HEK293 (cell line): ENCODE data around the gene LDHD.

Experiments
- CTCF ChIA-PET: fragments of 350-600 bp; formaldehyde crosslinking; extraction: SDS; loops from one replicate; lab custom pipeline; 2021; ENCODE audit warnings: antibody characterized with exemption; lab: Yijun Ruan, JAX
- POLR2A ChIA-PET: fragments of 300-600 bp; formaldehyde crosslinking; extraction: SDS; loops from one replicate; lab custom pipeline; 2020; ENCODE audit warnings: antibody characterized with exemption, inconsistent platforms; lab: Yijun Ruan, JAX
- H3K27ac ChIP-seq: fragments of 200-500 bp; sonication (Bioruptor generic); 2 replicates; pipeline ENCODE4 v1.5.1; 2014; ENCODE audit warnings: low read depth, low read length, control low read depth, inconsistent platforms; ENCODE audit errors: extremely low read depth
- H3K36me3 ChIP-seq, 2 experiments: fragments of 200-500 bp in 1 of 2; sonication (Bioruptor generic) in 1 of 2; 1 replicate in 1 of 2; 2 replicates in 1 of 2; pipeline ENCODE4 v1.5.1; 2014 to 2017; ENCODE audit warnings: inconsistent platforms in 2 of 2, low read length in 2 of 2; ENCODE audit not compliant: control insufficient read depth in 2 of 2, insufficient read depth in 1 of 2
- H3K4me1 ChIP-seq: fragments of 200-500 bp; sonication (Bioruptor generic); 2 replicates; pipeline ENCODE4 v1.5.1; 2014; ENCODE audit warnings: mild to moderate bottlenecking, low read length, inconsistent platforms; ENCODE audit not compliant: control insufficient read depth, insufficient read depth
- H3K4me3 ChIP-seq: 2 replicates; pipeline ENCODE4 v1.5.1; 2011; ENCODE audit warnings: low read depth, mild to moderate bottlenecking, control low read depth, low read length, moderate library complexity
- H3K9me3 ChIP-seq: fragments of 200-500 bp; sonication (Bioruptor generic); 2 replicates; pipeline ENCODE4 v1.5.1; 2014; ENCODE audit warnings: low read depth, low read length, inconsistent platforms; ENCODE audit not compliant: control insufficient read depth, insufficient read depth
- KLF1 ChIP-seq: fragments of 450-650 bp; formaldehyde crosslinking; IDR thresholded peaks from 2 replicates; pipeline ENCODE4 v1.5.1; 2016; ENCODE audit warnings: missing biosample characterization, missing genetic modification characterization
- ZBTB7A ChIP-seq: fragments of 450-650 bp; formaldehyde crosslinking; IDR thresholded peaks from 2 replicates; pipeline ENCODE4 v1.5.1; 2016; ENCODE audit warnings: low read depth, missing biosample characterization, missing genetic modification characterization
- ZIC2 ChIP-seq: fragments of 450-650 bp; formaldehyde crosslinking; IDR thresholded peaks from 2 replicates; pipeline ENCODE4 v1.5.1; 2016; ENCODE audit warnings: missing biosample characterization, missing genetic modification characterization
- ZNF138 ChIP-seq: fragments of 450-650 bp; formaldehyde crosslinking; IDR thresholded peaks from 2 replicates; pipeline ENCODE4 v1.5.1; 2016; ENCODE audit warnings: missing biosample characterization, missing genetic modification characterization, borderline replicate concordance
- ZNF140 ChIP-seq: fragments of 450-650 bp; formaldehyde crosslinking; IDR thresholded peaks from 2 replicates; pipeline ENCODE4 v1.5.1; 2016; ENCODE audit warnings: missing biosample characterization, missing genetic modification characterization
- ZNF146 ChIP-seq: fragments of 450-650 bp; formaldehyde crosslinking; IDR thresholded peaks from 2 replicates; pipeline ENCODE4 v1.5.1; 2016; ENCODE audit warnings: missing biosample characterization, missing genetic modification characterization
- ZNF221 ChIP-seq: fragments of 450-650 bp; formaldehyde crosslinking; IDR thresholded peaks from 2 replicates; pipeline ENCODE4 v1.5.1; 2017; ENCODE audit warnings: missing biosample characterization, missing genetic modification characterization, borderline replicate concordance
- ZNF335 ChIP-seq: fragments of 450-650 bp; formaldehyde crosslinking; conservative IDR thresholded peaks from 2 replicates; pipeline ENCODE4 v1.5.1; 2016; ENCODE audit warnings: missing biosample characterization, missing genetic modification characterization
- ZNF548 ChIP-seq: fragments of 450-650 bp; formaldehyde crosslinking; IDR thresholded peaks from 2 replicates; pipeline ENCODE4 v1.5.1; 2016; ENCODE audit warnings: missing biosample characterization, missing genetic modification characterization
- ZNF555 ChIP-seq: fragments of 450-650 bp; formaldehyde crosslinking; conservative IDR thresholded peaks from 2 replicates; pipeline ENCODE4 v1.5.1; 2017; ENCODE audit warnings: missing biosample characterization, mild to moderate bottlenecking, missing genetic modification characterization, inconsistent platforms
- ZNF558 ChIP-seq: fragments of 450-650 bp; formaldehyde crosslinking; IDR thresholded peaks from 2 replicates; pipeline ENCODE4 v1.5.1; 2016; ENCODE audit warnings: missing biosample characterization, missing genetic modification characterization
- ZNF626 ChIP-seq: fragments of 450-650 bp; sonication (Bioruptor Pico); formaldehyde crosslinking; IDR thresholded peaks from 2 replicates; pipeline ENCODE4 v1.5.1; 2018; ENCODE audit warnings: missing biosample characterization, missing genetic modification characterization, inconsistent platforms
- ZNF660 ChIP-seq: fragments of 450-650 bp; IDR thresholded peaks from 2 replicates; pipeline ENCODE4 v1.5.1; 2018; ENCODE audit warnings: missing biosample characterization, mild to moderate bottlenecking, missing genetic modification characterization
- ZNF830 ChIP-seq: fragments of 450-650 bp; IDR thresholded peaks from 2 replicates; pipeline ENCODE4 v1.5.0; 2018; ENCODE audit warnings: missing biosample characterization, missing genetic modification characterization, low read depth, mild to moderate bottlenecking, moderate library complexity
- TF ChIP-seq, protein P1 (sequence below): fragments of 450-650 bp; formaldehyde crosslinking; IDR thresholded peaks from 2 replicates; pipeline ENCODE4 v1.5.1; 2016; ENCODE audit warnings: missing biosample characterization, missing genetic modification characterization
- TF ChIP-seq, protein P2 (sequence below): fragments of 450-650 bp; formaldehyde crosslinking; IDR thresholded peaks from 2 replicates; pipeline ENCODE4 v1.5.1; 2017; ENCODE audit warnings: missing biosample characterization, mild to moderate bottlenecking, missing genetic modification characterization, moderate library complexity
- TF ChIP-seq, protein P3 (sequence below): fragments of 450-650 bp; formaldehyde crosslinking; IDR thresholded peaks from 2 replicates; pipeline ENCODE4 v1.5.1; 2016; ENCODE audit warnings: missing biosample characterization, missing genetic modification characterization, borderline replicate concordance
- TF ChIP-seq, protein P4 (sequence below): fragments of 450-650 bp; formaldehyde crosslinking; IDR thresholded peaks from 2 replicates; pipeline ENCODE4 v1.5.1; 2017; ENCODE audit warnings: missing biosample characterization, missing genetic modification characterization
- TF ChIP-seq, protein P5 (sequence below): fragments of 450-650 bp; formaldehyde crosslinking; IDR thresholded peaks from 2 replicates; pipeline ENCODE4 v1.5.1; 2016; ENCODE audit warnings: missing biosample characterization, missing genetic modification characterization
- TF ChIP-seq, protein P6 (sequence below): fragments of 450-650 bp; formaldehyde crosslinking; IDR thresholded peaks from 2 replicates; pipeline ENCODE4 v1.5.1; 2016; ENCODE audit warnings: missing biosample characterization, missing genetic modification characterization
- TF ChIP-seq, protein P7 (sequence below): fragments of 450-650 bp; formaldehyde crosslinking; IDR thresholded peaks from 2 replicates; pipeline ENCODE4 v1.5.1; 2017; ENCODE audit warnings: missing biosample characterization, missing genetic modification characterization

Gene LDHD

DNA sequence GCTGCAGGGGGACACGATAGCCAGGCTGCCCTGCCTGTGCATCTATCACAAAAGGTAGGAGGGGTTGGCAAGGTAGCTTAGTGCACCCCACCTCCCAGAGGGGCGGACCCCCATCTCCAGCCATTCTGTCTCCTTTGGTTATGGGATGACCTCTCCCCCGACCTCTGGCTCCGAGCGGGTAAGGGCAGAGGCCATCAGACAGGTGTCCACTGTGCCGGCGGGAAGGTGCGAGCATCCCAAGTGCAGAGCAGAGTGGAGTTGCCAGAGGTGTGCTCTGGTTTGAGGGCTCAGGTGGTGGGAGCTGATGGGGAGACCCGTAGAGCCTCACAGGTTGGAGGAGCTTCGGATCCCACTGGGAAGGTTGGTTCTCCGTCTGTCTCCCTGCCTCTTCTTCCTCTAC is 11.7 kb downstream of the LDHD start (continued):
- TF ChIP-seq, protein P1, sequence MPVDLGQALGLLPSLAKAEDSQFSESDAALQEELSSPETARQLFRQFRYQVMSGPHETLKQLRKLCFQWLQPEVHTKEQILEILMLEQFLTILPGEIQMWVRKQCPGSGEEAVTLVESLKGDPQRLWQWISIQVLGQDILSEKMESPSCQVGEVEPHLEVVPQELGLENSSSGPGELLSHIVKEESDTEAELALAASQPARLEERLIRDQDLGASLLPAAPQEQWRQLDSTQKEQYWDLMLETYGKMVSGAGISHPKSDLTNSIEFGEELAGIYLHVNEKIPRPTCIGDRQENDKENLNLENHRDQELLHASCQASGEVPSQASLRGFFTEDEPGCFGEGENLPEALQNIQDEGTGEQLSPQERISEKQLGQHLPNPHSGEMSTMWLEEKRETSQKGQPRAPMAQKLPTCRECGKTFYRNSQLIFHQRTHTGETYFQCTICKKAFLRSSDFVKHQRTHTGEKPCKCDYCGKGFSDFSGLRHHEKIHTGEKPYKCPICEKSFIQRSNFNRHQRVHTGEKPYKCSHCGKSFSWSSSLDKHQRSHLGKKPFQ: no peak
- TF ChIP-seq, protein P2, sequence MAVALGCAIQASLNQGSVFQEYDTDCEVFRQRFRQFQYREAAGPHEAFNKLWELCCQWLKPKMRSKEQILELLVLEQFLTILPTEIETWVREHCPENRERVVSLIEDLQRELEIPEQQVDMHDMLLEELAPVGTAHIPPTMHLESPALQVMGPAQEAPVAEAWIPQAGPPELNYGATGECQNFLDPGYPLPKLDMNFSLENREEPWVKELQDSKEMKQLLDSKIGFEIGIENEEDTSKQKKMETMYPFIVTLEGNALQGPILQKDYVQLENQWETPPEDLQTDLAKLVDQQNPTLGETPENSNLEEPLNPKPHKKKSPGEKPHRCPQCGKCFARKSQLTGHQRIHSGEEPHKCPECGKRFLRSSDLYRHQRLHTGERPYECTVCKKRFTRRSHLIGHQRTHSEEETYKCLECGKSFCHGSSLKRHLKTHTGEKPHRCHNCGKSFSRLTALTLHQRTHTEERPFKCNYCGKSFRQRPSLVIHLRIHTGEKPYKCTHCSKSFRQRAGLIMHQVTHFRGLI (tag by site-specific recombination): no peak
- no peak for TF ChIP-seq ZNF221 (tag by site-specific recombination)
- TF ChIP-seq ZIC2 (tag by site-specific recombination): no peak
- no peak for TF ChIP-seq ZNF548 (tag by site-specific recombination)
- TF ChIP-seq ZBTB7A (tag by site-specific recombination): no peak
- TF ChIP-seq ZNF138 (tag by site-specific recombination): no peak
- no peak for TF ChIP-seq ZNF830
- TF ChIP-seq, protein P3, sequence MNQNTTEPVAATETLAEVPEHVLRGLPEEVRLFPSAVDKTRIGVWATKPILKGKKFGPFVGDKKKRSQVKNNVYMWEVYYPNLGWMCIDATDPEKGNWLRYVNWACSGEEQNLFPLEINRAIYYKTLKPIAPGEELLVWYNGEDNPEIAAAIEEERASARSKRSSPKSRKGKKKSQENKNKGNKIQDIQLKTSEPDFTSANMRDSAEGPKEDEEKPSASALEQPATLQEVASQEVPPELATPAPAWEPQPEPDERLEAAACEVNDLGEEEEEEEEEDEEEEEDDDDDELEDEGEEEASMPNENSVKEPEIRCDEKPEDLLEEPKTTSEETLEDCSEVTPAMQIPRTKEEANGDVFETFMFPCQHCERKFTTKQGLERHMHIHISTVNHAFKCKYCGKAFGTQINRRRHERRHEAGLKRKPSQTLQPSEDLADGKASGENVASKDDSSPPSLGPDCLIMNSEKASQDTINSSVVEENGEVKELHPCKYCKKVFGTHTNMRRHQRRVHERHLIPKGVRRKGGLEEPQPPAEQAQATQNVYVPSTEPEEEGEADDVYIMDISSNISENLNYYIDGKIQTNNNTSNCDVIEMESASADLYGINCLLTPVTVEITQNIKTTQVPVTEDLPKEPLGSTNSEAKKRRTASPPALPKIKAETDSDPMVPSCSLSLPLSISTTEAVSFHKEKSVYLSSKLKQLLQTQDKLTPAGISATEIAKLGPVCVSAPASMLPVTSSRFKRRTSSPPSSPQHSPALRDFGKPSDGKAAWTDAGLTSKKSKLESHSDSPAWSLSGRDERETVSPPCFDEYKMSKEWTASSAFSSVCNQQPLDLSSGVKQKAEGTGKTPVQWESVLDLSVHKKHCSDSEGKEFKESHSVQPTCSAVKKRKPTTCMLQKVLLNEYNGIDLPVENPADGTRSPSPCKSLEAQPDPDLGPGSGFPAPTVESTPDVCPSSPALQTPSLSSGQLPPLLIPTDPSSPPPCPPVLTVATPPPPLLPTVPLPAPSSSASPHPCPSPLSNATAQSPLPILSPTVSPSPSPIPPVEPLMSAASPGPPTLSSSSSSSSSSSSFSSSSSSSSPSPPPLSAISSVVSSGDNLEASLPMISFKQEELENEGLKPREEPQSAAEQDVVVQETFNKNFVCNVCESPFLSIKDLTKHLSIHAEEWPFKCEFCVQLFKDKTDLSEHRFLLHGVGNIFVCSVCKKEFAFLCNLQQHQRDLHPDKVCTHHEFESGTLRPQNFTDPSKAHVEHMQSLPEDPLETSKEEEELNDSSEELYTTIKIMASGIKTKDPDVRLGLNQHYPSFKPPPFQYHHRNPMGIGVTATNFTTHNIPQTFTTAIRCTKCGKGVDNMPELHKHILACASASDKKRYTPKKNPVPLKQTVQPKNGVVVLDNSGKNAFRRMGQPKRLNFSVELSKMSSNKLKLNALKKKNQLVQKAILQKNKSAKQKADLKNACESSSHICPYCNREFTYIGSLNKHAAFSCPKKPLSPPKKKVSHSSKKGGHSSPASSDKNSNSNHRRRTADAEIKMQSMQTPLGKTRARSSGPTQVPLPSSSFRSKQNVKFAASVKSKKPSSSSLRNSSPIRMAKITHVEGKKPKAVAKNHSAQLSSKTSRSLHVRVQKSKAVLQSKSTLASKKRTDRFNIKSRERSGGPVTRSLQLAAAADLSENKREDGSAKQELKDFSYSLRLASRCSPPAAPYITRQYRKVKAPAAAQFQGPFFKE (tag by site-specific recombination): no peak
- TF ChIP-seq ZNF555 (tag by site-specific recombination): no peak

DNA sequence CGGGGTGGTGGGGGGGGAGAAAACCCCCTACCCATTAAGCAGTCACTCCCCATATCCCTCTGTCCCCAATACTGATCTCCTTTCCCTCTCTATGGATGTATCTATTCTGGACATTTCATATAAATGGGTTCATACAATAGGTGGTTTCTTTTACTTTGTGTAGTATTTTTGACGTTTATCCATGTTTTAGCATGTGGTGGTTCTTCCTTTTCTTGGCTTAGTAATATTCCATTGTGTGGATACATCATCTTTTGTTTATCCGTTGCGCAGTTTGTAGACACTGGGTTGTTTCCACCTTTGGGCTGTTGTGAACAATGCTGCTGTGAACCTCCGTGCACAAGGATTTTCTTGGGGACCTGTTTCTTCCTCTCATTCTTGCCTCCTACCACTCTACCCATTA is 12.6 kb downstream of the LDHD start:
- Histone ChIP-seq H3K9me3 (no peaks in the 10 kb centered on the region), H3K4me1 (no peaks in the 10 kb centered on the region; the same call in 1 of the 2 replicates), H3K27ac (no peak overlapping the region), H3K36me3 (no peaks in the 10 kb centered on the region), H3K4me3 (no peak overlapping the region)
- TF ChIP-seq ZNF335 (tag by site-specific recombination): no peak
- no peak for TF ChIP-seq ZNF626
- TF ChIP-seq, protein P4, sequence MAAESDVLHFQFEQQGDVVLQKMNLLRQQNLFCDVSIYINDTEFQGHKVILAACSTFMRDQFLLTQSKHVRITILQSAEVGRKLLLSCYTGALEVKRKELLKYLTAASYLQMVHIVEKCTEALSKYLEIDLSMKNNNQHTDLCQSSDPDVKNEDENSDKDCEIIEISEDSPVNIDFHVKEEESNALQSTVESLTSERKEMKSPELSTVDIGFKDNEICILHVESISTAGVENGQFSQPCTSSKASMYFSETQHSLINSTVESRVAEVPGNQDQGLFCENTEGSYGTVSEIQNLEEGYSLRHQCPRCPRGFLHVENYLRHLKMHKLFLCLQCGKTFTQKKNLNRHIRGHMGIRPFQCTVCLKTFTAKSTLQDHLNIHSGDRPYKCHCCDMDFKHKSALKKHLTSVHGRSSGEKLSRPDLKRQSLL (tag by site-specific recombination): no peak
- no peak for TF ChIP-seq ZNF140 (tag by site-specific recombination)
- TF ChIP-seq ZNF660 (tag by site-specific recombination): no peak
- TF ChIP-seq, protein P5, sequence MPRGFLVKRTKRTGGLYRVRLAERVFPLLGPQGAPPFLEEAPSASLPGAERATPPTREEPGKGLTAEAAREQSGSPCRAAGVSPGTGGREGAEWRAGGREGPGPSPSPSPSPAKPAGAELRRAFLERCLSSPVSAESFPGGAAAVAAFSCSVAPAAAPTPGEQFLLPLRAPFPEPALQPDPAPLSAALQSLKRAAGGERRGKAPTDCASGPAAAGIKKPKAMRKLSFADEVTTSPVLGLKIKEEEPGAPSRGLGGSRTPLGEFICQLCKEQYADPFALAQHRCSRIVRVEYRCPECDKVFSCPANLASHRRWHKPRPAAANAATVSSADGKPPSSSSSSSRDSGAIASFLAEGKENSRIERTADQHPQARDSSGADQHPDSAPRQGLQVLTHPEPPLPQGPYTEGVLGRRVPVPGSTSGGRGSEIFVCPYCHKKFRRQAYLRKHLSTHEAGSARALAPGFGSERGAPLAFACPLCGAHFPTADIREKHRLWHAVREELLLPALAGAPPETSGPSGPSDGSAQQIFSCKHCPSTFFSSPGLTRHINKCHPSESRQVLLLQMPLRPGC: no peak
- TF ChIP-seq, protein P6, sequence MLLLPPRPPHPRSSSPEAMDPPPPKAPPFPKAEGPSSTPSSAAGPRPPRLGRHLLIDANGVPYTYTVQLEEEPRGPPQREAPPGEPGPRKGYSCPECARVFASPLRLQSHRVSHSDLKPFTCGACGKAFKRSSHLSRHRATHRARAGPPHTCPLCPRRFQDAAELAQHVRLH (tag by site-specific recombination): peak; percentile 91
- TF ChIP-seq, protein P7, sequence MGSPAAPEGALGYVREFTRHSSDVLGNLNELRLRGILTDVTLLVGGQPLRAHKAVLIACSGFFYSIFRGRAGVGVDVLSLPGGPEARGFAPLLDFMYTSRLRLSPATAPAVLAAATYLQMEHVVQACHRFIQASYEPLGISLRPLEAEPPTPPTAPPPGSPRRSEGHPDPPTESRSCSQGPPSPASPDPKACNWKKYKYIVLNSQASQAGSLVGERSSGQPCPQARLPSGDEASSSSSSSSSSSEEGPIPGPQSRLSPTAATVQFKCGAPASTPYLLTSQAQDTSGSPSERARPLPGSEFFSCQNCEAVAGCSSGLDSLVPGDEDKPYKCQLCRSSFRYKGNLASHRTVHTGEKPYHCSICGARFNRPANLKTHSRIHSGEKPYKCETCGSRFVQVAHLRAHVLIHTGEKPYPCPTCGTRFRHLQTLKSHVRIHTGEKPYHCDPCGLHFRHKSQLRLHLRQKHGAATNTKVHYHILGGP (tag by site-specific recombination): no peak
- TF ChIP-seq ZNF558 (tag by site-specific recombination): no peak
- TF ChIP-seq KLF1 (tag by site-specific recombination): no peak
- peak; percentile 99 for TF ChIP-seq ZNF146 (tag by site-specific recombination)
- POLR2A ChIA-PET: no interaction called here
- CTCF ChIA-PET: no interaction called here
